ENCODE results near the gene SCAMP1. TPM values are rescaled to one million over a fixed set of nuclear protein-coding genes. Genes with fewer than 3 reads are reported as not detected.
A peak's percentile ranks its signal among the peaks of the same experiment; 100 is the strongest.

The SCAMP1 gene
- total and polyA plus RNA-seq, 2 of the 13 experiments (the other 11 are each of a cell fraction or from before 2014, with no cell fraction given): 18.2 to 33.7 TPM

GRCh38 chr5:78433972-78434371 is 73.6 kb downstream of the SCAMP1 start:
- in situ Hi-C loops (cut with HindIII; ENCODE audit: extremely low pct_ligation_motif_present, low pct_unique_long_range_greater_than_20kb): no loop called here
- TF ChIP-seq THAP7 (CRISPR knock-in tag; IDR thresholded peaks at IDR 0.05): no peak
- TF ChIP-seq ZNF281 (CRISPR knock-in tag; IDR thresholded peaks at IDR 0.05; ENCODE audit: borderline replicate concordance): no peak
- TF ChIP-seq TEAD2 (CRISPR knock-in tag; IDR thresholded peaks at IDR 0.05): no peak
- TF ChIP-seq PRDM10 (CRISPR knock-in tag; IDR thresholded peaks at IDR 0.05; ENCODE audit: low read depth): no peak
- TF ChIP-seq CSRNP2 (CRISPR knock-in tag; conservative IDR thresholded peaks at IDR 0.05; ENCODE audit: low read depth): no peak
- TF ChIP-seq E2F1 (CRISPR knock-in tag; IDR thresholded peaks at IDR 0.05): no peak
- no peak for TF ChIP-seq BRD4 (CRISPR knock-in tag; IDR thresholded peaks at IDR 0.05)
- TF ChIP-seq SOX5 (CRISPR knock-in tag; IDR thresholded peaks at IDR 0.05; ENCODE audit: borderline replicate concordance): peak; percentile 13; the same call in 1 of the 2 replicates
- no peak for TF ChIP-seq KAT2B (IDR thresholded peaks at IDR 0.05; ENCODE audit: borderline replicate concordance, low read depth, low read length)
- TF ChIP-seq RARA (CRISPR knock-in tag; IDR thresholded peaks at IDR 0.05): no peak
- TF ChIP-seq PRDM4 (CRISPR knock-in tag; IDR thresholded peaks at IDR 0.05; ENCODE audit: borderline replicate concordance): no peak
- no peak for TF ChIP-seq NPAS2 (CRISPR knock-in tag; IDR thresholded peaks at IDR 0.05; ENCODE audit: borderline replicate concordance)

More at GRCh38 chr5:78433972-78434371, 73.6 kb downstream of the SCAMP1 start:
- Histone ChIP-seq H3K4me2 (ENCODE audit: low read depth, low read length) (no peak overlapping the region), H3K27ac (ENCODE audit: extremely low read length, insufficient read depth, low read length) (peak overlapping the region; percentile 8), H3K27me3 (ENCODE audit: control insufficient read depth in 1 of 2, insufficient read depth in 2 of 2, low read length in 2 of 2) (no peaks in the 10 kb centered on the region), H3K79me2 (ENCODE audit: insufficient read depth, low read length) (no peaks in the 10 kb centered on the region), H3K9me3 (ENCODE audit: low read length) (no peaks in the 10 kb centered on the region), H2AFZ (ENCODE audit: low read length) (no peak overlapping the region), H3K9ac (ENCODE audit: insufficient read depth, low read depth, low read length) (no peak overlapping the region), H3K4me3 (replicated peaks in 1 of 3; ENCODE audit: insufficient read depth in 1 of 3, low read depth in 2 of 3, low read length in 3 of 3) (no peak overlapping the region), H3K36me3 (replicated peaks in 1 of 2; ENCODE audit: control insufficient read depth in 1 of 2, insufficient read depth in 2 of 2, low read length in 2 of 2) (no peaks in the 10 kb centered on the region), H3K4me1 (ENCODE audit: insufficient read depth, low read length) (peaks cover 19% of the 10 kb centered on the region), H4K20me1 (ENCODE audit: insufficient read depth, low read length) (no peaks in the 10 kb centered on the region)
- ATAC-seq (peak; percentile 61), DNase-seq (ENCODE audit: low spot score) (peak; percentile 35), FAIRE-seq (no peak)
- ChIA-PET POLR2A (interaction anchor here (0.7 kb wide), 1 partner anchor 76 kb away, joined by 3 read pairs; no protein-coding TSS in a partner anchor), CTCF (ENCODE audit: low intra/inter-chr PET ratio, low total read pairs) (no interaction called here)
- intact Hi-C loops (cut with micrococcal nuclease; ENCODE audit: unreplicated experiment): no loop called here
- BruUV-seq (replicated peaks): no TSS peak

Data from HepG2 (cell line).